Fibroblast of villous mesenchyme (primary cell): ENCODE measurements around the gene RNF166. TPM values are rescaled to one million over a fixed set of nuclear protein-coding genes. Genes with fewer than 3 reads are reported as not detected.

ENCODE experiments used
- DNase-seq: peaks from one replicate; pipeline ENCODE4 v3.0.0-alpha.2; 2010; ENCODE audit warnings: low read depth
- H3K4me3 ChIP-seq: 2 replicates; pipeline ENCODE4 v1.5.1; 2011; ENCODE audit warnings: low read depth, mild to moderate bottlenecking, low read length
- total RNA-seq: library from RNA; depleted of rRNA; stranded (reverse); fragments of >200 nt; gene quantifications from 2 replicates; pipeline ENCODE4 v1.2.3, GENCODE V29; 2012
- TF ChIP-seq, protein P1 (sequence below): IDR thresholded peaks from 2 replicates; pipeline ENCODE4 v1.5.1; 2012; ENCODE audit warnings: low read depth, mild to moderate bottlenecking, low read length; ENCODE audit not compliant: insufficient read depth

The RNF166 gene
- total RNA-seq, 1 donor: 13.0 TPM

DNA sequence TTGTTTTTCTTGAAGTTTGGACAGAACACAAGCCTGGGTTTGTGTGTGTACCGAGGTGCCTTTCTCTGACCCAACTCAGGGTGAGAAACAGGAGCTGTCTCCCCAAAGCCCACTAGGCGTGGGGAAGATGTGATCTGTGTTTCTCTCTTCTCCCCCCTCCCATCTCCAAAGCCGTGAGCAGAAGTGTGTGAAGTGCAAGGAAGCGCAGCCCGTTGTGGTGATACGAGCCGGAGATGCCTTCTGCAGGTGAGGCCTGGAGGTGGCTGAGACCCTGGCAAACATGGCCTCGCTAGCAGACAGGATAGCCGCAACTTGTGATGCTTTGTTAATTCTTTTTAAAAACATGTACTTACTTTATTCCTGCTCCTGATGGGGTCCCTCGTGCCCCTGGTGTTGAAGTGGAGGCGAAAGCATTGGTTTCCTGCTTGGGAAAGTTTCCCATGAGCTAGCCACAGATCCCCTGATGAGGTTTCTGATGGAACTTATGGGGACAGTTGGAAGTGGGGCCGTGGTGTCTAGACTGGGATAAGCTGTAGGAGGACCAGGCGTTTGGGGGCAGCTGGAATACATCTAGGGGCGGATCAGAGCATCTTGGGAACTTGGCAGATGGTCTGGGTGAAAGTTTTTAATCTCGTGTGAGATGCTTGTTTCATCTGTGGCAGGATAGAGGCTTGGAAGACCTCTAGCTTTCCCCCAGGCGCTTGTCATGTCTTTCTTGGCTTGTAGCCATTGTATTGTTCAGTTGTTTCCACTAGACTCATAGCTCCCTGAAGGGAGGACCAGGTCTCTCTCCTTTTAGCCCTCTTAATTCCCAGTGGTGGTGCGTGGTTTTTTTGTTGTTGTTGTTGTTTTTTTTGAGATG lies 988 bp upstream of the RNF166 start:
- TF ChIP-seq, protein P1, sequence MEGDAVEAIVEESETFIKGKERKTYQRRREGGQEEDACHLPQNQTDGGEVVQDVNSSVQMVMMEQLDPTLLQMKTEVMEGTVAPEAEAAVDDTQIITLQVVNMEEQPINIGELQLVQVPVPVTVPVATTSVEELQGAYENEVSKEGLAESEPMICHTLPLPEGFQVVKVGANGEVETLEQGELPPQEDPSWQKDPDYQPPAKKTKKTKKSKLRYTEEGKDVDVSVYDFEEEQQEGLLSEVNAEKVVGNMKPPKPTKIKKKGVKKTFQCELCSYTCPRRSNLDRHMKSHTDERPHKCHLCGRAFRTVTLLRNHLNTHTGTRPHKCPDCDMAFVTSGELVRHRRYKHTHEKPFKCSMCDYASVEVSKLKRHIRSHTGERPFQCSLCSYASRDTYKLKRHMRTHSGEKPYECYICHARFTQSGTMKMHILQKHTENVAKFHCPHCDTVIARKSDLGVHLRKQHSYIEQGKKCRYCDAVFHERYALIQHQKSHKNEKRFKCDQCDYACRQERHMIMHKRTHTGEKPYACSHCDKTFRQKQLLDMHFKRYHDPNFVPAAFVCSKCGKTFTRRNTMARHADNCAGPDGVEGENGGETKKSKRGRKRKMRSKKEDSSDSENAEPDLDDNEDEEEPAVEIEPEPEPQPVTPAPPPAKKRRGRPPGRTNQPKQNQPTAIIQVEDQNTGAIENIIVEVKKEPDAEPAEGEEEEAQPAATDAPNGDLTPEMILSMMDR: no peak
- peak overlapping the region; percentile 96 for H3K4me3 ChIP-seq
- no peak for DNase-seq

DNA sequence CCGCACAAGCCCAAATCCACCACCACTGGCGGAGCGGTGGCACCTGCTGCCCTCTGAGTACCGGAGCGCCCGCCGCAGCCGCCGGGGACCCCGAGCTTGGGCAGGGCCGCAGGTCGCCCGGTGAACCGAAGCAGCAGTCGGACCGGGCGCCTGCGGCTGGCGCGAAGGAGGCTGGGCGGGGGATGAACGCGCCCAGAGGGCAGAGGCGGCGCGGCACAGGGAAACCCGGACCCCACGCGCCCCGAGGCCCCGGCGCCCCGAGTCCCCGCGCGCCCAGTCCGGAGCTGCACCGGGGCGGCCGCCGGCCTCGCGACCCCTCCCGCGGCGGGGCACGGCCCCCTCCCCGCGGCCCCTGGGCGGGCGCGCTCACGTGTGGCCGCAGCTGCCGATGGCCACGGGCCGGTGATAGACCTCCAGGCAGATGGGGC lies 393 bp downstream of the RNF166 start:
- peak overlapping the region; percentile 96 for H3K4me3 ChIP-seq
- DNase-seq: no peak
- TF ChIP-seq, protein P1: no peak

DNA sequence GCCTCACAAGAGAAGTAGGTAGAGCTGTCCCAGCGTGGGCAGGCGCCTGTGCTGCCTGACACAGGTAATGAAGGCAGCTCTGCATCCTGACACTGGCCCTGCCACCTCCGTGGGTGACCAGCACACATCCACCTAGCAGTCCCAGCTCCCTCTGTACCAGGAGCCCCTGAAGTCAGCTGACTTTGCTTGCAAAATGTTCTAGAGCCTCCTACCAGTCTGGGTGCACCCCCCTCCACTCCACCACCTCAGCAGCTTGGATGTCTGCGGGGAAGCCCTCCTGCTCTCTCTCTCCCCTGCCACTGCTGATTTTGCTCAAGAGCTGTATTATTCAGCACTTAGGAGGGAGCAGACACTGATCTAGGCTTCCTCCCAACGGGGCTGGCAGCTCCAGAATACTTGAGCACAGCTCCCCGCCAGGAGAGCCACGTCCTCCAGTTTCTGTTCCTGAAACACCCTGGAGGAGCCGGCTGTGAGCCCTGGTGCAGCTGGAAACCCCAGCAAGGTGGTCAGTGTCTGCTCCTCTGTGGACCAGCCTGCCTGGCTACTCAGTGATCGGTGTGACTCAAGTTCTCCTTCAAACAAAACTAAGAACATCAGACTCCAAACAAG lies 1.0 kb downstream of the RNF166 start:
- DNase-seq: peak; percentile 30
- TF ChIP-seq, protein P1: no peak
- peak overlapping the region; percentile 96 for H3K4me3 ChIP-seq

DNA sequence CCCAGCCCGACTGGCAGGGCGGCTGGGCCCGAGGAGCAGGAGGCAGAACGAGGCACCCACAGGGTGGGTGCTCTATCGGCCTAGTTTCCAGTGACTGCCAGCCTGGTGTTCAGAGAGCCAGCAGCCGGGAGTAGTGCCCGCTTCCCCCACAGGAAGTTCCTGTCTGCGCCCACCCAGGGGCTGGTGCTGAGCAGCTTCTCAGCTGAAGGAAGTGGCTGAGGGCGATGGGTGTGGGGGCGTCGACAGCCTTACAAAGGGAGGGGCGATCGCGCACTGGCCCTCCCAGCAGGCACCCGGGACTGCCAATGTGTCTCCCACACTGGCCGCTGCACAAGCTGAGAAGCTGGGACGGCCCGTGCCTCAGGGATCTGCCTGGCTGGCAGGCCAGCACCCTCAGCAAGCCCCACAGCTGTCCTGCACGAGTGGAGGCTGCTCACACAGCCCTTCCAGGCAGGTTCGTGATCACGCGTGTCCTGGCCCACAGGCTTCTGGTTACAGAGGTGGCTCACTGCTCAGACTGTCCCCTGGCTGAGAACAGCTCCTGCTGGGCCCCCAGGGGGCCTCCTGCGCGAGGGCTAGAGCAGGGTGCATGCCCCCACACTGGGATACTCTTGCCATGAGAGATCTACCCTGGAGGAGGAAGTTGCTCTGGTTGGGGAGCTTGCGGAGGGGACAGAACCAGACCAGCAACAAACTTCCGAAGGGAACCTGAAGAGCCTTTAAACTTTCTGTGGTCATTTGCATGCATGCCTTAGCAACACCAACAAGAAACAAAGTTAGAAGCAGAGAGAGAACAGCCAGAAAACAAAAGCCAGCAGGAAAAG lies 2.5 kb downstream of the RNF166 start:
- DNase-seq: no peak
- H3K4me3 ChIP-seq: no peak overlapping the region
- TF ChIP-seq, protein P1: no peak

DNA sequence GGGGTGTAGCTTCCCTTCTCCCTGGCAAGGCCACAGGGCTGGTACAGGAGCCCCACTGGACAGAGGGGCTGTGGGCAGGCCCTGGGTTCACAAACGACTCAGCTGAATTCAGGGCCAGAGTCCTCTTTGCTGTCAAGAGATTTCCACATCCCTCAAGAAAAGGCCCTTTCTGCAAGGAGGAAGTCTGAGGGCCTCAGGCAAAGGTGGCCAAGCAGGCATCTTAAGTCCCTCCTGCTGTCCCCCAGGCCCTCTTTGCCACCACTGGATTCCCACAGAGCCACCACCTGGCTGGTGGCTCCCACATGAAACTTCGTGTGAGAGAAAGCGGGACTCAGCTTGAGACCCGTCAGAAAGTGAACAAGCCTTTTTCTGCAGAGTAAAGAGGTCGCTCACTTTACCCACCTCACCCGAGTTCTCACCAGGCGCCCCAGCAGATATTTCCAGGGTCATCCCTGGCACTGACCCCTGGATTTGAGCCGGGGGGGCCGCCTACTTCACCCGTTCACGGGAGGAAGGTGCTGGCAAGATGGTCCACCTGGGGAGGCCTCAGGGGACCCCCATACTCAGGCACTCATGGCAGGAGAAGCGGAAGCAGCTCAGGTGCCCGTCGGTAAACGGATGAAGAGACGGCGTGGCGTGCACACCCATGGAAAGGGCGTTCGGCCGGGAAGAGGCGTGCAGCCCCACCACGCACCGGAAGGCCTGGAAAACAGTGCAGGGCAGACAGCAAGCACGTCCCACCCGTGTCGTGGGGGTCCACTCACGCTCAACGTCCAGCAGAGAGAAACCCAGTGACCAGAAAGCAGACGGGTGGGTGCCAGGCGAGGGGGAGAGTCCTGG lies 3.6 kb downstream of the RNF166 start:
- TF ChIP-seq, protein P1: no peak
- no peak for DNase-seq
- H3K4me3 ChIP-seq: no peak overlapping the region
